Peyer's patch (tissue), 4 donors: Measurements from ENCODE around the gene MYO15B. TPM values are rescaled to one million over a fixed set of nuclear protein-coding genes. Genes with fewer than 3 reads are reported as not detected.

Source experiments
- DNase-seq, 3 donors: peaks; one replicate each; pipeline ENCODE4 v3.0.0-alpha.2; 2017 to 2019
- H3K27ac ChIP-seq, 4 donors: fragments of 200-600 bp; sonication (generic); one replicate each; pipeline ENCODE4 v1.5.1; 2016 to 2019
- H3K27me3 ChIP-seq, 2 donors: fragments of 200-600 bp; sonication (generic); one replicate each; pipeline ENCODE4 v1.5.1; 2019
- H3K36me3 ChIP-seq, 3 donors: fragments of 200-600 bp; sonication (generic); one replicate each; pipeline ENCODE4 v1.5.1; 2016 to 2019
- H3K4me1 ChIP-seq, 4 donors: fragments of 200-600 bp; sonication (generic); one replicate each; pipeline ENCODE4 v1.5.1; 2016 to 2019
- H3K4me3 ChIP-seq, 4 donors: fragments of 200-600 bp; sonication (generic); 1 replicate in 3 of 4; 2 replicates in 1 of 4; pipeline ENCODE4 v1.5.1; 2016 to 2019; ENCODE audit warnings: mild to moderate bottlenecking in 1 of 4
- H3K9me3 ChIP-seq, 4 donors: fragments of 200-600 bp; sonication (generic); one replicate each; pipeline ENCODE4 v1.5.1; 2016 to 2019; ENCODE audit warnings: mild to moderate bottlenecking in 1 of 4
- POLR2A ChIP-seq, 2 donors: fragments of 450-650 bp; IDR thresholded peaks; one replicate each; pipeline ENCODE4 v1.5.1; 2017; ENCODE audit warnings: antibody characterized with exemption in 2 of 2, mild to moderate bottlenecking in 2 of 2, moderate library complexity in 2 of 2
- total RNA-seq, 4 donors: library from RNA; depleted of rRNA; stranded (reverse); fragments of >200 nt; gene quantifications; one replicate each; pipeline ENCODE4 v1.1.0, GENCODE V29; 2016
- TF ChIP-seq, protein P1 (sequence below), 6 experiments: fragments of 450-650 bp in 4 of 6; fragments of 200-600 bp in 2 of 6; sonication (generic) in 1 of 6; IDR thresholded peaks; one replicate each; pipeline ENCODE4 v1.5.1; 2017 to 2019; ENCODE audit warnings: antibody characterized with exemption in 6 of 6, mild to moderate bottlenecking in 3 of 6, moderate library complexity in 1 of 6

Gene MYO15B
- total RNA-seq, 4 donors from 2014 or later = 552 to 2,671 (median 1,951) TPM

DNA sequence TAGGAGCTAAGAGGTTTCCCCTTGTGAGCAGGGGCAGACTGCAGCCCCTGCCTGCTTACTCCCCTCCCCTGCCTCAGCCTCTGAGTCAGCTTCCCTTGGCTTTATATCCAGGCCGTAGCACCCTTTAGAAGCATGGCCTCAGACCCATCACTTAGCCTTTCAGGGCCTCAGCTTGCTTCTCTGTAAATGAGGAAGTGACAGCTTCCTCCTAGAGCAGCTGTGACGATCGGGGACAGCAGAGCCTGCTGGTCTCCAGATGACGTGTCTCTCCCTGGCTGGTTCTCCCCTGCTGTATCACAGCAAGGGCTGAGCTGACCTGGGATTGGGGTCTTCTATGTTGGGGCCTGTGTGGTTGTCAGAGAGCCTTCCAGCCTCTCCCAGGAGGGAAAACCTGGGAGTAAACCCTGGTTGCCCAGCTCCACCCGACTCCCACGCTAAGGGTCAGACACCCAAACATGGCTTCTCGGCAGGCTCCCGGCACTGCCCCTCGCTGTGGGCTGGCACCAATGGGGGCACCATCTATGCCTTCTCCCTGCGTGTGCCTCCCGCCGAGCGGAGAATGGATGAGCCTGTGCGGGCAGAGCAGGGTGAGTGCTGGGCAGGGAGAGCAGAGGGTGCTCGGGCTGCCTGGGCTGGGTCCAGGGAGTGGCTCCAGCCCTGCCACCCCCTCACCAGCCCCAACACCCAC is 16.3 kb upstream of the MYO15B start:
- Histone ChIP-seq H3K27me3 (no peaks in the 10 kb centered on the region), H3K4me3 (peak overlapping the region in 2 of 4 donors; percentile 6 to 13), H3K9me3 (no peaks in the 10 kb centered on the region), H3K4me1 (peaks cover 0 to 8% (median 3%) of the 10 kb centered on the region in 4 donors), H3K27ac (peak overlapping the region; percentile 54 to 70 (median 56)), H3K36me3 (peaks cover 0 to 73% (median 0%) of the 10 kb centered on the region in 3 donors)
- DNase-seq = peak in 2 of 3 donors; percentile 77 to 85
- TF ChIP-seq POLR2A (IDR thresholded peaks at IDR 0.05) = no peak
- TF ChIP-seq, protein P1, sequence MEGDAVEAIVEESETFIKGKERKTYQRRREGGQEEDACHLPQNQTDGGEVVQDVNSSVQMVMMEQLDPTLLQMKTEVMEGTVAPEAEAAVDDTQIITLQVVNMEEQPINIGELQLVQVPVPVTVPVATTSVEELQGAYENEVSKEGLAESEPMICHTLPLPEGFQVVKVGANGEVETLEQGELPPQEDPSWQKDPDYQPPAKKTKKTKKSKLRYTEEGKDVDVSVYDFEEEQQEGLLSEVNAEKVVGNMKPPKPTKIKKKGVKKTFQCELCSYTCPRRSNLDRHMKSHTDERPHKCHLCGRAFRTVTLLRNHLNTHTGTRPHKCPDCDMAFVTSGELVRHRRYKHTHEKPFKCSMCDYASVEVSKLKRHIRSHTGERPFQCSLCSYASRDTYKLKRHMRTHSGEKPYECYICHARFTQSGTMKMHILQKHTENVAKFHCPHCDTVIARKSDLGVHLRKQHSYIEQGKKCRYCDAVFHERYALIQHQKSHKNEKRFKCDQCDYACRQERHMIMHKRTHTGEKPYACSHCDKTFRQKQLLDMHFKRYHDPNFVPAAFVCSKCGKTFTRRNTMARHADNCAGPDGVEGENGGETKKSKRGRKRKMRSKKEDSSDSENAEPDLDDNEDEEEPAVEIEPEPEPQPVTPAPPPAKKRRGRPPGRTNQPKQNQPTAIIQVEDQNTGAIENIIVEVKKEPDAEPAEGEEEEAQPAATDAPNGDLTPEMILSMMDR (IDR thresholded peaks at IDR 0.05) = no peak

DNA sequence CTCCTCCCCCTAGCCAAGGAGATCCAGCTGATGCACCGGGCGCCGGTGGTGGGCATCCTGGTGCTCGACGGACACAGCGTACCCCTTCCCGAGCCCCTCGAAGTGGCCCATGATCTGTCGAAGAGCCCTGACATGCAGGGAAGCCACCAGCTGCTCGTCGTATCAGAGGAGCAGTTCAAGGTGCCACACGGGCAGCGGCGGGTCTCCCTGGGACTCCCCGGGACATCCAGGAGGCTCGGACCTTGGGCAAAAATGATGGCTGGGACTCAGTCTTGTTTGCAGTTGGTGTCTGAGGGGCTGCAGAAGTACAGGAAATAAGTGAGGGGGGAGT is 15.8 kb upstream of the MYO15B start:
- peak overlapping the region; percentile 54 to 70 (median 56) for H3K27ac ChIP-seq
- peaks cover 0 to 5% (median 4%) of the 10 kb centered on the region in 4 donors for H3K4me1 ChIP-seq
- TF ChIP-seq POLR2A (IDR thresholded peaks at IDR 0.05) = no peak
- TF ChIP-seq, protein P1 (IDR thresholded peaks at IDR 0.05) = no peak
- no peaks in the 10 kb centered on the region for H3K27me3 ChIP-seq
- no peak for DNase-seq
- H3K9me3 ChIP-seq = no peaks in the 10 kb centered on the region
- H3K36me3 ChIP-seq = peaks cover 0 to 68% (median 0%) of the 10 kb centered on the region in 3 donors
- H3K4me3 ChIP-seq = peak overlapping the region in 1 of 4 donors; percentile 13

DNA sequence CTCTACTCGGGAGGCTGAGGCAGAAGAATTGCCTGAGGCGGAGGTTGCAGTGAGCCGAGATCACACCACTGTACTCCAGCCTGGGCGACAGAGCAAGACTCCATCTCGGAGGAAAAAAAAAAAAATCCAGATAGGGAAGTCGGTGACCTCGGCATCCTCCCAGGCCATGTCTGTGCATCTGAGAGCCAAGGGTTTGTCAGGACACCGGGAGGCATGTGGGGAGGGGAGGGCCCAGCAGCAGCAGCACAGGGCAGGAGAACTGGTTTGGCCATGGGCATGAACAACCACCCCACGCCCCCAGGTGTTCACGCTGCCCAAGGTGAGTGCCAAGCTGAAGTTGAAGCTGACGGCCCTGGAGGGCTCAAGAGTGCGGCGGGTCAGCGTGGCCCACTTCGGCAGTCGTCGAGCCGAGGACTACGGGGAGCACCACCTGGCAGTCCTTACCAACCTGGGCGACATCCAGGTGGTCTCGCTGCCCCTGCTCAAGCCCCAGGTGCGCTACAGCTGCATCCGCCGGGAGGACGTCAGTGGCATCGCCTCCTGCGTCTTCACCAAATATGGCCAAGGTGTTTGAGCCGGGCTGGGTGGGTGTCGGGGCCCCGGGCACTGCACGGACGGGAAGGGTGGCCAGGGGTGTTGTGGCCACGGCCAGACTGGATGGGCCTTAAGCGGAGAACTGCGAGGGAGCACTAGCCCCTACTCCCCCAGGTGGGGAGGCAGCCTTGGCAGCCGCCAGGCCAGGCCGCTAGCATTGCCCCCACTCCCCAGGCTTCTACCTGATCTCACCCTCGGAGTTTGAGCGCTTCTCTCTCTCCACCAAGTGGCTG is 14.7 kb upstream of the MYO15B start:
- no peak for TF ChIP-seq POLR2A (IDR thresholded peaks at IDR 0.05)
- TF ChIP-seq, protein P1 (IDR thresholded peaks at IDR 0.05) = no peak
- Histone ChIP-seq H3K27ac (no peak overlapping the region), H3K9me3 (no peaks in the 10 kb centered on the region), H3K4me1 (peaks cover 0 to 15% (median 2%) of the 10 kb centered on the region in 4 donors), H3K4me3 (no peak overlapping the region), H3K27me3 (no peaks in the 10 kb centered on the region), H3K36me3 (peaks cover 0 to 62% (median 0%) of the 10 kb centered on the region in 3 donors)
- DNase-seq = no peak

DNA sequence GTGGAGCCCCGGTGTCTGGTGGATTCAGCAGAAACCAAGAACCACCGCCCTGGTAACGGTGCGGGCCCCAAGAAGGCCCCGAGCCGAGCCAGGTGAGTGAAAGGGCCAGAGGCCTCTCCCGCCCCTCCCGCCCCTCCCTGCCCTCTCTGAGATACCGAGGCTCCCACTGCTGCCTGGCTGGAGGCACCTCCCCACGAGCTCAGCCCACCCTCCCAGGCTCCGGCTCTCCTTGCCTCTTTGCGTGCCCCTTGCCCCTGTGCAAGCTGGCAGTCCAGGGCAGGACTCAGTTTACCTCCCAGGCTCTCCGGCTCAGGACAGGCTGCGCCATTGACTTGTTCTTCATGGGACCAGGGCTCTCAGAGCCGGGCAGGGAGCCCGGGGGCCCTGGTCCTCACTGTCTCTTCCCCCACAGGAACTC is 14.1 kb upstream of the MYO15B start:
- TF ChIP-seq, protein P1 (IDR thresholded peaks at IDR 0.05) = no peak
- no peak for TF ChIP-seq POLR2A (IDR thresholded peaks at IDR 0.05)
- Histone ChIP-seq H3K27ac (no peak overlapping the region), H3K36me3 (peaks cover 0 to 55% (median 0%) of the 10 kb centered on the region in 3 donors), H3K27me3 (no peaks in the 10 kb centered on the region), H3K4me3 (no peak overlapping the region), H3K4me1 (peaks cover 0 to 21% (median 2%) of the 10 kb centered on the region in 4 donors), H3K9me3 (no peaks in the 10 kb centered on the region)
- no peak for DNase-seq

DNA sequence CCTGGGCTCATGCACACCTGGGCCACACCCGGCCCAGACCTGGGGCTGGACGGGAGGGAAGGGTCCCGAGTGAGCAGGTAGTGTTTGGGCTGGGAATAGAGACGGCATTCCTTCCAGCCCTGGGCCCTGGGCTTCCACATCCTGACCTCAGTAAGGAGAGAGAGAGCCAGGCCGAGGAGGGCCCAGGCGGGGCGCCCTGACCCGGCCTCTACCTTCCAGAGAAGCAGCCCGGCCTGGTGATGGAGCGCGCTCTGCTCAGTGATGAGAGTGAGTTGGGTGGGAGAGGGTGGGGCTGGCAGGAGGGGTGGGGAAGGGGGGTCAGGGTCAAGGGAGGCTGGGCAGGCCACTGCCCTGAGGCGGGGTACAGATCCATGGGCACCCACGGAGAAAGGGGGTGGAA is 13.6 kb upstream of the MYO15B start:
- H3K27me3 ChIP-seq = no peaks in the 10 kb centered on the region
- H3K9me3 ChIP-seq = no peaks in the 10 kb centered on the region
- H3K4me3 ChIP-seq = no peak overlapping the region
- H3K27ac ChIP-seq = no peak overlapping the region
- peaks cover 0 to 51% (median 0%) of the 10 kb centered on the region in 3 donors for H3K36me3 ChIP-seq
- DNase-seq = no peak
- no peak for TF ChIP-seq POLR2A (IDR thresholded peaks at IDR 0.05)
- TF ChIP-seq, protein P1 (IDR thresholded peaks at IDR 0.05) = no peak
- peaks cover 0 to 21% (median 2%) of the 10 kb centered on the region in 4 donors for H3K4me1 ChIP-seq
